Chondrocyte (in vitro differentiated cells): ENCODE results near the gene TSSK2. TPM values are rescaled to one million over a fixed set of nuclear protein-coding genes. Genes with fewer than 3 reads are reported as not detected.

Source experiments
- DNase-seq: peaks from one replicate; pipeline ENCODE4 v3.0.0; 2021; ENCODE audit warnings: mixed read lengths, low spot score
- H3K27ac Mint-ChIP-seq: one replicate; pipeline ENCODE4 v1.8.0; 2021; ENCODE audit warnings: mild to moderate bottlenecking, moderate library complexity, mixed read lengths; ENCODE audit not compliant: unreplicated experiment
- H3K27me3 Mint-ChIP-seq: 2 replicates; pipeline ENCODE4 v1.8.0; 2021; ENCODE audit warnings: low read depth, mixed read lengths
- H3K36me3 Mint-ChIP-seq: 2 replicates; pipeline ENCODE4 v1.8.0; 2021; ENCODE audit warnings: low read depth, mixed read lengths
- H3K4me1 Mint-ChIP-seq: 2 replicates; pipeline ENCODE4 v1.8.0; 2021; ENCODE audit warnings: low read depth, mild to moderate bottlenecking, mixed read lengths
- H3K4me3 Mint-ChIP-seq: one replicate; pipeline ENCODE4 v1.8.0; 2021; ENCODE audit warnings: mild to moderate bottlenecking, moderate library complexity, mixed read lengths; ENCODE audit not compliant: unreplicated experiment
- H3K9me3 Mint-ChIP-seq: 2 replicates; pipeline ENCODE4 v1.8.0; 2021; ENCODE audit warnings: low read depth, mixed read lengths
- CTCF ChIP-seq: fragments of 200-600 bp; sonication (generic); IDR thresholded peaks from 2 replicates; pipeline ENCODE4 v1.5.0; 2021; ENCODE audit warnings: antibody characterized with exemption, mild to moderate bottlenecking, moderate library complexity
- total RNA-seq: library from RNA; stranded (reverse); gene quantifications from 3 replicates; pipeline ENCODE4 v1.2.1, GENCODE V29; 2021

The TSSK2 gene
- total RNA-seq, 1 donor from 2014 or later = not detected

- no peak overlapping the region for H3K4me3 Mint-ChIP-seq
- H3K27me3 Mint-ChIP-seq = no peaks in the 10 kb centered on the region
- no peaks in the 10 kb centered on the region for H3K9me3 Mint-ChIP-seq
- H3K4me1 Mint-ChIP-seq = no peaks in the 10 kb centered on the region
- H3K27ac Mint-ChIP-seq = no peak overlapping the region
- DNase-seq = no peak
- peaks cover 37% of the 10 kb centered on the region for H3K36me3 Mint-ChIP-seq
- no peak for TF ChIP-seq CTCF
Observed at GRCh38 chr22:19132153-19132552, 1.0 kb downstream of the TSSK2 start.

- Mint-ChIP-seq H3K9me3 (no peaks in the 10 kb centered on the region), H3K27ac (no peak overlapping the region), H3K4me1 (no peaks in the 10 kb centered on the region), H3K36me3 (peaks cover 37% of the 10 kb centered on the region), H3K27me3 (no peaks in the 10 kb centered on the region), H3K4me3 (no peak overlapping the region)
- DNase-seq = no peak
- no peak for TF ChIP-seq CTCF
Observed at GRCh38 chr22:19132693-19133400, 1.7 kb downstream of the TSSK2 start.

GRCh38 chr22:19133561-19133960 is 2.5 kb downstream of the TSSK2 start:
- Mint-ChIP-seq H3K9me3 (no peaks in the 10 kb centered on the region), H3K27me3 (no peaks in the 10 kb centered on the region), H3K27ac (no peak overlapping the region), H3K4me3 (no peak overlapping the region), H3K4me1 (no peaks in the 10 kb centered on the region), H3K36me3 (peaks cover 37% of the 10 kb centered on the region)
- no peak for DNase-seq
- TF ChIP-seq CTCF = no peak

GRCh38 chr22:19134176-19134831 is 3.2 kb downstream of the TSSK2 start:
- no peak overlapping the region for H3K4me3 Mint-ChIP-seq
- no peaks in the 10 kb centered on the region for H3K9me3 Mint-ChIP-seq
- no peak for TF ChIP-seq CTCF
- peak; percentile 93 for DNase-seq
- peaks cover 41% of the 10 kb centered on the region for H3K36me3 Mint-ChIP-seq
- H3K27me3 Mint-ChIP-seq = no peaks in the 10 kb centered on the region
- H3K27ac Mint-ChIP-seq = no peak overlapping the region
- no peaks in the 10 kb centered on the region for H3K4me1 Mint-ChIP-seq

GRCh38 chr22:19134874-19135273 is 3.8 kb downstream of the TSSK2 start:
- no peak for TF ChIP-seq CTCF
- no peak overlapping the region for H3K27ac Mint-ChIP-seq
- H3K36me3 Mint-ChIP-seq = peaks cover 41% of the 10 kb centered on the region
- no peak for DNase-seq
- no peaks in the 10 kb centered on the region for H3K27me3 Mint-ChIP-seq
- H3K9me3 Mint-ChIP-seq = no peaks in the 10 kb centered on the region
- no peaks in the 10 kb centered on the region for H3K4me1 Mint-ChIP-seq
- no peak overlapping the region for H3K4me3 Mint-ChIP-seq
